Progenitor cell of endocrine pancreas (in vitro differentiated cells): ENCODE measurements around the gene PHF21A. TPM values are rescaled to one million over a fixed set of nuclear protein-coding genes. Genes with fewer than 3 reads are reported as not detected.
A peak's percentile ranks its signal among the peaks of the same experiment; 100 is the strongest.

Experiments used
- DNase-seq: peaks from one replicate; pipeline ENCODE4 v3.0.0; 2021; ENCODE audit warnings: low spot score; ENCODE audit not compliant: unreplicated experiment
- H3K27ac Mint-ChIP-seq: 2 replicates; pipeline ENCODE4 v1.8.0; 2021; ENCODE audit warnings: mild to moderate bottlenecking, moderate library complexity, mixed read lengths
- H3K27me3 Mint-ChIP-seq: 2 replicates; pipeline ENCODE4 v1.8.0; 2021; ENCODE audit warnings: mixed read lengths
- H3K36me3 Mint-ChIP-seq: 2 replicates; pipeline ENCODE4 v1.8.0; 2022; ENCODE audit warnings: mixed read lengths; ENCODE audit not compliant: insufficient read depth
- H3K4me1 Mint-ChIP-seq: 2 replicates; pipeline ENCODE4 v1.8.0; 2021; ENCODE audit warnings: low read depth, mixed read lengths
- H3K4me3 Mint-ChIP-seq: 2 replicates; pipeline ENCODE4 v1.8.0; 2021; ENCODE audit warnings: low read depth, mild to moderate bottlenecking, moderate library complexity, mixed read lengths
- H3K9me3 Mint-ChIP-seq: 2 replicates; pipeline ENCODE4 v1.8.0; 2021; ENCODE audit warnings: low read depth, mixed read lengths
- CTCF ChIP-seq: fragments of 200-600 bp; sonication (generic); IDR thresholded peaks from one replicate; pipeline ENCODE4 v1.5.0; 2021; ENCODE audit warnings: antibody characterized with exemption, mild to moderate bottlenecking; ENCODE audit not compliant: unreplicated experiment
- total RNA-seq: library from RNA; stranded (reverse); gene quantifications from 2 replicates; pipeline ENCODE4 v1.2.1, GENCODE V29; 2021

Gene PHF21A
- total RNA-seq, 1 donor from 2014 or later: 70.1 TPM

GRCh38 chr11:45894555-45895247 lies 226.6 kb downstream of the PHF21A start:
- no peak overlapping the region for H3K27ac Mint-ChIP-seq
- H3K36me3 Mint-ChIP-seq: no peaks in the 10 kb centered on the region
- no peaks in the 10 kb centered on the region for H3K27me3 Mint-ChIP-seq
- no peak overlapping the region for H3K4me3 Mint-ChIP-seq
- DNase-seq: no peak
- no peaks in the 10 kb centered on the region for H3K9me3 Mint-ChIP-seq
- no peak for TF ChIP-seq CTCF
- H3K4me1 Mint-ChIP-seq: peaks cover 30% of the 10 kb centered on the region

- Mint-ChIP-seq H3K4me1 (peaks cover 30% of the 10 kb centered on the region), H3K27me3 (peaks cover 4% of the 10 kb centered on the region), H3K36me3 (no peaks in the 10 kb centered on the region), H3K27ac (peak overlapping the region; percentile 91), H3K9me3 (no peaks in the 10 kb centered on the region), H3K4me3 (no peak overlapping the region)
- DNase-seq: no peak
- no peak for TF ChIP-seq CTCF
These were observed 228.4 kb downstream of the PHF21A start for GRCh38 chr11:45892856-45893255.

- Mint-ChIP-seq H3K4me3 (no peak overlapping the region), H3K27ac (no peak overlapping the region), H3K27me3 (peaks cover 8% of the 10 kb centered on the region), H3K9me3 (no peaks in the 10 kb centered on the region), H3K36me3 (no peaks in the 10 kb centered on the region), H3K4me1 (peaks cover 25% of the 10 kb centered on the region)
- TF ChIP-seq CTCF: no peak
- no peak for DNase-seq
These were observed 230.2 kb downstream of the PHF21A start for GRCh38 chr11:45890886-45891550.

GRCh38 chr11:45889966-45890365 lies 231.3 kb downstream of the PHF21A start:
- TF ChIP-seq CTCF: no peak
- Mint-ChIP-seq H3K4me1 (peaks cover 20% of the 10 kb centered on the region), H3K4me3 (no peak overlapping the region), H3K36me3 (no peaks in the 10 kb centered on the region), H3K9me3 (no peaks in the 10 kb centered on the region), H3K27ac (no peak overlapping the region), H3K27me3 (peaks cover 8% of the 10 kb centered on the region)
- DNase-seq: no peak

- no peaks in the 10 kb centered on the region for H3K9me3 Mint-ChIP-seq
- peaks cover 18% of the 10 kb centered on the region for H3K4me1 Mint-ChIP-seq
- TF ChIP-seq CTCF: no peak
- H3K27ac Mint-ChIP-seq: no peak overlapping the region
- H3K4me3 Mint-ChIP-seq: no peak overlapping the region
- H3K36me3 Mint-ChIP-seq: no peaks in the 10 kb centered on the region
- no peak for DNase-seq
- H3K27me3 Mint-ChIP-seq: peaks cover 8% of the 10 kb centered on the region
These were observed 231.7 kb downstream of the PHF21A start for GRCh38 chr11:45889555-45889954.
